Measurements from ENCODE around the gene RNF166. TPM values are rescaled to one million over a fixed set of nuclear protein-coding genes. Genes with fewer than 3 reads are reported as not detected.

The RNF166 gene
- polyA plus RNA-seq, 1 experiment, result 6.8 TPM

DNA sequence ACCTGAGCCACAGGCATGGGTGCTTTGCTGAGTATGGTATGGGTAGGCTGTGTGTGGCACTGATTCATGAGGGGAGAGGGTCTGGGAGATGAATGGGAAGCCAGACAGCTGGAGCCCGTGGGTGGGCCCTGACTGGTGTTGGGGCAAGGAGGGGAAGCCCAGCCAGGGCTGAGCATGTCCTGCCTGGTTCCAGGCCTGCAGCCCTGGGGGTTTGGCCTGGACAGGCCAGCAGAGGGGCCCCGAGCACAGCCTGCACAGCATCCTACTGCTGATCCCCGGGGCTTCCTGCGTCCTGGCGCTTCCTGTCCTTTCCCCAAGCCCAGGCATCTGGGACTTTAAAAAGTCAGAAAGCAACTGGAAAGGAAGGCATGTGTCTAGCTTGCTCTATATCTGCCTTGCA is 38.7 kb downstream of the RNF166 start:
- Histone ChIP-seq H3K9me3 (ENCODE audit: control insufficient read depth, insufficient read depth, low read length) (no peaks in the 10 kb centered on the region; the same call in 1 of the 2 replicates), H3K4me3 (ENCODE audit: low read depth, low read length) (no peak overlapping the region), H3K27me3 (ENCODE audit: control insufficient read depth, insufficient read depth, low read length) (no peaks in the 10 kb centered on the region), H3K27ac (ENCODE audit: low read depth, low read length) (no peak overlapping the region)
- no peak for DNase-seq (ENCODE audit: low read depth, low spot score)
- ChIA-PET CTCF (no interaction called here), POLR2A (no interaction called here)
- TF ChIP-seq, protein P1, sequence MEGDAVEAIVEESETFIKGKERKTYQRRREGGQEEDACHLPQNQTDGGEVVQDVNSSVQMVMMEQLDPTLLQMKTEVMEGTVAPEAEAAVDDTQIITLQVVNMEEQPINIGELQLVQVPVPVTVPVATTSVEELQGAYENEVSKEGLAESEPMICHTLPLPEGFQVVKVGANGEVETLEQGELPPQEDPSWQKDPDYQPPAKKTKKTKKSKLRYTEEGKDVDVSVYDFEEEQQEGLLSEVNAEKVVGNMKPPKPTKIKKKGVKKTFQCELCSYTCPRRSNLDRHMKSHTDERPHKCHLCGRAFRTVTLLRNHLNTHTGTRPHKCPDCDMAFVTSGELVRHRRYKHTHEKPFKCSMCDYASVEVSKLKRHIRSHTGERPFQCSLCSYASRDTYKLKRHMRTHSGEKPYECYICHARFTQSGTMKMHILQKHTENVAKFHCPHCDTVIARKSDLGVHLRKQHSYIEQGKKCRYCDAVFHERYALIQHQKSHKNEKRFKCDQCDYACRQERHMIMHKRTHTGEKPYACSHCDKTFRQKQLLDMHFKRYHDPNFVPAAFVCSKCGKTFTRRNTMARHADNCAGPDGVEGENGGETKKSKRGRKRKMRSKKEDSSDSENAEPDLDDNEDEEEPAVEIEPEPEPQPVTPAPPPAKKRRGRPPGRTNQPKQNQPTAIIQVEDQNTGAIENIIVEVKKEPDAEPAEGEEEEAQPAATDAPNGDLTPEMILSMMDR (IDR thresholded peaks at IDR 0.05; ENCODE audit: low read depth, low read length), result peak; percentile 24

DNA sequence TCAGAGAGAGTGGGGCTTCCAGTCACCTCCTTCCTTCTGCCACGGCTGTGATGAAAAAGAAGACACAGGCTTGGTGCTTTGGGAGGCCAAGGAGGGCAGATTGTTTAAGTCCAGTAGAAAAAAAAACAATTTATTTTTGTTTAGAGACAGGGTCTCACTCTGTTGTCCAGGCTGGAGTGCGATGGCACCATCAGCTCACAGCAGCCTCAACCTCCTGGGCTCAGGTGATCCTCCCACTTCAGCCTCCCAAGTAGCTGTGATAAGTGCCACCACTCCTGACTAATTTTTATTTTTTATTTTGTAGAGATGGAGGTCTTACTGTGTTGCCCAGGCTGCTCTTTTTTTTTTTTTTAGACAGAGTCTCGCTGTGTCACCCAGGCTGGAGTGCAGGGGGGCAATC is 40.6 kb downstream of the RNF166 start:
- ChIA-PET CTCF (interaction anchor here (0.7 kb wide), 1 partner anchor 8 kb away, joined by 3 read pairs; no protein-coding TSS in a partner anchor), POLR2A (no interaction called here)
- H3K27me3 ChIP-seq (ENCODE audit: control insufficient read depth, insufficient read depth, low read length), result no peaks in the 10 kb centered on the region
- TF ChIP-seq, protein P1 (IDR thresholded peaks at IDR 0.05; ENCODE audit: low read depth, low read length), result no peak
- no peak for DNase-seq (ENCODE audit: low read depth, low spot score)
- H3K4me3 ChIP-seq (ENCODE audit: low read depth, low read length), result no peak overlapping the region
- no peaks in the 10 kb centered on the region; the same call in 1 of the 2 replicates for H3K9me3 ChIP-seq (ENCODE audit: control insufficient read depth, insufficient read depth, low read length)
- no peak overlapping the region for H3K27ac ChIP-seq (ENCODE audit: low read depth, low read length)

GRCh38 chr16:88665148-88665547 is 41.1 kb downstream of the RNF166 start:
- CTCF ChIA-PET, result interaction anchor here (0.7 kb wide), 1 partner anchor 9 kb away, joined by 3 read pairs; no protein-coding TSS in a partner anchor
- DNase-seq (ENCODE audit: low read depth, low spot score), result no peak
- Histone ChIP-seq H3K4me3 (ENCODE audit: low read depth, low read length) (no peak overlapping the region), H3K27me3 (ENCODE audit: control insufficient read depth, insufficient read depth, low read length) (no peaks in the 10 kb centered on the region), H3K9me3 (ENCODE audit: control insufficient read depth, insufficient read depth, low read length) (no peaks in the 10 kb centered on the region; the same call in 1 of the 2 replicates), H3K27ac (ENCODE audit: low read depth, low read length) (no peak overlapping the region)
- POLR2A ChIA-PET, result no interaction called here
- TF ChIP-seq, protein P1 (IDR thresholded peaks at IDR 0.05; ENCODE audit: low read depth, low read length), result no peak

DNA sequence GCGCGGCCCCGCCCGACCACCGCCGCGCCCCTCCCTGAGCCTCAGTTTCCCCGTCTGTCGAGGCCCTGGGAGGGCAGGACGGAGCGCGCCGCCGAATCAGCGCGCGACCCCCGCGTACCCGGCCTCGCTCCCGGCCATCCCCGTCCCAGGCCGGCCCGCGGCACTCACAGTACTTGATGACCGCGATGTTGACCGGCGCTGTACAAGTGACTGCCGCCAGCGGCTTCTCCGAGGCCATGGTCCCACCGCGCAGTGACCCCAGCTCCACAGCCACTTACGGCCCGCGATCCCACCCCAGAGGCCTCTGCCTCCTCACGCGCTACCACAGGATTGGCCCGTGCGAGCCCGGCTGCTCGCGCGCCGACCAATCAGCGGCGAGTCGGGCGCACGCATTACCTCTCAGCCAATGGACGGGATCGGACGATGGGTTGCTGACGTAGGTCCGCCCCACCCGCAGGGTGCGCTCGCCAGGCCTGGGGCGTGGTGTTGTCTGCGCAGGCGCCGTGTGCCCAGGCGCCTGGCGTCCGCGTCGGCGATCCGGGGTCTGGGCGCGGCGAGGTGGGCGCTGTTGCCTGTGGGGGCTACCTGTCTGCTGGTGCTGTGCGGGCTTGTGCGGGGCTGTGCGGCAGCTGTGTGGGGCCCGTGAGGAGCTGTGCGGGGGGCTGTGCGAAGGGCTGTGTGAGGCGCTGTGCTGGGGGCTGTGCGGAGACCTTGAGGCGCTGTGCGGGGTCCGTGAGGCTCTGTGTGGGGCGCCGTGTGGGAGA is 43.2 kb downstream of the RNF166 start, which contains the start of gene MVD:
MVD (minus strand) TSS at position 249 of the 764 bp plus-strand sequence; CDS start at position 238, 11 bp downstream.
- Histone ChIP-seq H3K9me3 (ENCODE audit: control insufficient read depth, insufficient read depth, low read length) (no peaks in the 10 kb centered on the region; the same call in 1 of the 2 replicates), H3K4me3 (ENCODE audit: low read depth, low read length) (peak within 1 kb of the TSS; percentile 97), H3K27ac (ENCODE audit: low read depth, low read length) (no peak within 1 kb of the TSS), H3K27me3 (ENCODE audit: control insufficient read depth, insufficient read depth, low read length) (no peaks in the 10 kb centered on the region)
- peak; percentile 95 for DNase-seq (ENCODE audit: low read depth, low spot score)
- ChIA-PET POLR2A (interaction anchor here (0.6 to 1.6 kb wide), 5 partner anchors 12 to 93 kb away, joined by 3 to 10 read pairs (median 3); partner anchors contain the start of gene ZC3H18), CTCF (interaction anchor here (0.8 to 1.0 kb wide), 2 partner anchors 22 to 75 kb away, joined by 3 to 4 read pairs; no protein-coding TSS in a partner anchor)
- TF ChIP-seq, protein P1 (IDR thresholded peaks at IDR 0.05; ENCODE audit: low read depth, low read length), result 0 out of 2 replicates have a peak, but pooled peaks have one; percentile 8
